GM23338 (cell line): Measurements from ENCODE around the gene RNF212B. TPM values are rescaled to one million over a fixed set of nuclear protein-coding genes. Genes with fewer than 3 reads are reported as not detected.

ENCODE experiments used
- polyA plus RNA-seq: library from polyadenylated mRNA; unstranded; fragments of >200 nt; fragmentation: Nextera tagmentation; extraction: Ambion mirVana; gene quantifications from 2 replicates; pipeline ENCODE4 v1.2.1, GENCODE V29; 2016
- small RNA-seq: library from RNA; depleted of rRNA; stranded (forward); fragments of <200 nt; gene quantifications from one replicate; pipeline ENCODE3, GENCODE V24; 2014; ENCODE audit warnings: low replicate concordance
- total RNA-seq: library from RNA; depleted of rRNA; stranded (reverse); fragments of >200 nt; shearing (Covaris generic); gene quantifications from 2 replicates; pipeline ENCODE4 v1.2.3, GENCODE V29; 2014; rRNA removed

RNF212B gene
- total and polyA plus RNA-seq, 2 experiments from 2014 or later = not detected

Small RNA genes within 50 kb of the gene (small RNA-seq; reads per million reads assigned to genes)
- not detected for gene AL049829.1
- not detected for gene RNU6-1046P

Other genes with a start within 250 kb of the RNF212B start
- 11.7 and 12.4 TPM in 2 replicates for gene C14orf93, start 227.8 kb upstream of the RNF212B start, total RNA-seq
- gene C14orf93, start 227.8 kb upstream of the RNF212B start, polyA plus RNA-seq = 3.5 and 4.1 TPM in 2 replicates
- 229 and 265 TPM in 2 replicates for gene PSMB5, start 203.0 kb upstream of the RNF212B start, total RNA-seq
- 341 and 367 TPM in 2 replicates for gene PSMB5, start 203.0 kb upstream of the RNF212B start, polyA plus RNA-seq
- 0.07 and 0.19 TPM in 2 replicates for gene PSMB11, start 195.7 kb upstream of the RNF212B start, total RNA-seq
- not detected in 2 replicates for gene PSMB11, start 195.7 kb upstream of the RNF212B start, polyA plus RNA-seq
- gene CDH24, start 180.4 kb upstream of the RNF212B start, total RNA-seq = 16.9 and 17.8 TPM in 2 replicates
- gene CDH24, start 180.4 kb upstream of the RNF212B start, polyA plus RNA-seq = 4.4 and 6.2 TPM in 2 replicates
- 169 and 172 TPM in 2 replicates for gene ACIN1, start 142.8 kb upstream of the RNF212B start, total RNA-seq
- 73.6 and 76.1 TPM in 2 replicates for gene ACIN1, start 142.8 kb upstream of the RNF212B start, polyA plus RNA-seq
- gene C14orf119, start 142.4 kb upstream of the RNF212B start, total RNA-seq = 49.4 and 57.4 TPM in 2 replicates
- gene C14orf119, start 142.4 kb upstream of the RNF212B start, polyA plus RNA-seq = 114 and 118 TPM in 2 replicates
- gene CIROP, start 132.9 kb upstream of the RNF212B start, total RNA-seq = not detected in 2 replicates
- not detected in 2 replicates for gene CIROP, start 132.9 kb upstream of the RNF212B start, polyA plus RNA-seq
- not detected in 2 replicates for gene CEBPE, start 118.7 kb upstream of the RNF212B start, total RNA-seq
- gene CEBPE, start 118.7 kb upstream of the RNF212B start, polyA plus RNA-seq = not detected in 2 replicates
- 105 and 117 TPM in 2 replicates for gene SLC7A8, start 54.3 kb upstream of the RNF212B start, total RNA-seq
- gene SLC7A8, start 54.3 kb upstream of the RNF212B start, polyA plus RNA-seq = 122 and 124 TPM in 2 replicates
- 4.5 and 5.3 TPM in 2 replicates for gene HOMEZ, start 48.2 kb downstream of the RNF212B start, total RNA-seq
- 7.9 and 8.4 TPM in 2 replicates for gene HOMEZ, start 48.2 kb downstream of the RNF212B start, polyA plus RNA-seq
- gene PPP1R3E, start 64.9 kb downstream of the RNF212B start, total RNA-seq = 0.66 and 2.3 TPM in 2 replicates
- 1.8 and 2.5 TPM in 2 replicates for gene PPP1R3E, start 64.9 kb downstream of the RNF212B start, polyA plus RNA-seq
- gene BCL2L2, start 68.9 kb downstream of the RNF212B start, total RNA-seq = 11.0 and 12.3 TPM in 2 replicates
- 3.5 and 3.6 TPM in 2 replicates for gene BCL2L2, start 68.9 kb downstream of the RNF212B start, polyA plus RNA-seq
- 110 and 116 TPM in 2 replicates for gene PABPN1, start 83.5 kb downstream of the RNF212B start, total RNA-seq
- 342 and 384 TPM in 2 replicates for gene PABPN1, start 83.5 kb downstream of the RNF212B start, polyA plus RNA-seq
- 52.6 and 56.6 TPM in 2 replicates for gene SLC22A17, start 115.0 kb downstream of the RNF212B start, total RNA-seq
- gene SLC22A17, start 115.0 kb downstream of the RNF212B start, polyA plus RNA-seq = 28.6 and 29.5 TPM in 2 replicates
- 13.6 and 18.9 TPM in 2 replicates for gene EFS, start 127.2 kb downstream of the RNF212B start, total RNA-seq
- 5.1 and 6.4 TPM in 2 replicates for gene EFS, start 127.2 kb downstream of the RNF212B start, polyA plus RNA-seq
- not detected in 2 replicates for gene IL25, start 134.9 kb downstream of the RNF212B start, total RNA-seq
- gene IL25, start 134.9 kb downstream of the RNF212B start, polyA plus RNA-seq = not detected in 2 replicates
- gene CMTM5, start 139.1 kb downstream of the RNF212B start, total RNA-seq = 0.24 and 0.27 TPM in 2 replicates
- not detected in 2 replicates for gene CMTM5, start 139.1 kb downstream of the RNF212B start, polyA plus RNA-seq
- gene MYH6, start 170.3 kb downstream of the RNF212B start, total RNA-seq = 0.03 and 0.23 TPM in 2 replicates
- 0.10 and 2.1 TPM in 2 replicates for gene MYH6, start 170.3 kb downstream of the RNF212B start, polyA plus RNA-seq
- not detected in 2 replicates for gene MYH7, start 197.7 kb downstream of the RNF212B start, total RNA-seq
- gene MYH7, start 197.7 kb downstream of the RNF212B start, polyA plus RNA-seq = 0.05 TPM in 1 of 2 replicates, not detected in the other
- 48.6 and 67.1 TPM in 2 replicates for gene NGDN, start 231.8 kb downstream of the RNF212B start, total RNA-seq
- gene NGDN, start 231.8 kb downstream of the RNF212B start, polyA plus RNA-seq = 81.6 and 90.8 TPM in 2 replicates